GM12891 (cell line): ENCODE results near the gene COL5A1.

Source experiments
- POLR2A ChIP-seq: IDR thresholded peaks from 2 replicates; pipeline ENCODE4 v1.6.1; 2011; ENCODE audit warnings: low read depth, low read length, control low read depth
- POLR2AphosphoS5 ChIP-seq: IDR thresholded peaks from 2 replicates; pipeline ENCODE4 v1.6.1; 2011; ENCODE audit warnings: low read depth, low read length, control low read depth
- POU2F2 ChIP-seq: IDR thresholded peaks from 2 replicates; pipeline ENCODE4 v1.6.1; 2011; ENCODE audit warnings: low read depth, mild to moderate bottlenecking, control low read depth, low read length, moderate library complexity

DNA sequence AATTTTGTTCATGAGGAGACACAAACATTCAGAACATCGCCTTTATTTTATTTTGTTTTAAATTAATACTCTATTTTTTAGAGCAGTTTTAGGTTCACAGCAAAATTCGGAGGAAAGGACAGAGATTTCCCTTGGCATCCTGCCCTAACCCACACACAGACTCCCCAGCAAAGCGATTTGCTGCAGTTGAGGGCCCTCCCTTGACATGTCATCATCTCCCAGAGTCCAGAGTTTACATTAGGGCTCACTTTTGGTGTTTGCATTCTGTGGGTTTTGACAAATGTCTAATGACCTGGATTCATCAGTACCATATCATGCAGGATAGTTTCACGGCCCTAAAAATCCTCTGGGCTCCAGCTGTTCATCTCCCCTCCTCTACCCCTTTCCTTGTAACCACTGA is 33.6 kb upstream of the COL5A1 start:
- TF ChIP-seq POLR2AphosphoS5, result no peak
- TF ChIP-seq POLR2A, result no peak
- TF ChIP-seq POU2F2, result no peak
